HG03575 (cell line): ENCODE measurements around the gene SFI1.

Experiments used
- ATAC-seq: cut with Tn5 transposase; IDR thresholded peaks from one replicate; pipeline ENCODE4 v1.9.1; 2021; ENCODE audit not compliant: unreplicated experiment, insufficient number of reproducible peaks, low FRiP score; ENCODE audit errors: extremely low read depth

SFI1 gene

GRCh38 chr22:31626427-31627150, 130.3 kb downstream of the SFI1 start:
- ATAC-seq = no peak

- ATAC-seq = no peak
These were observed 130.9 kb downstream of the SFI1 start for GRCh38 chr22:31627223-31627731.

- no peak for ATAC-seq
These were observed 132.0 kb downstream of the SFI1 start for GRCh38 chr22:31628362-31628761.

- no peak for ATAC-seq
These were observed 132.8 kb downstream of the SFI1 start for GRCh38 chr22:31628969-31629708.

- no peak for ATAC-seq
These were observed 133.4 kb downstream of the SFI1 start for GRCh38 chr22:31629741-31630184.

GRCh38 chr22:31630331-31631329, 134.3 kb downstream of the SFI1 start:
- ATAC-seq = no peak

- ATAC-seq = no peak
These were observed 135.1 kb downstream of the SFI1 start for GRCh38 chr22:31631436-31631835.

- ATAC-seq = no peak
These were observed 139.4 kb downstream of the SFI1 start for GRCh38 chr22:31635638-31636306.

- ATAC-seq = no peak
These were observed 141.1 kb downstream of the SFI1 start for GRCh38 chr22:31637447-31637890.

GRCh38 chr22:31637891-31638618, 141.7 kb downstream of the SFI1 start:
- no peak for ATAC-seq

- ATAC-seq = no peak
These were observed 143.2 kb downstream of the SFI1 start for GRCh38 chr22:31639436-31640039.

GRCh38 chr22:31646186-31647019, 150.1 kb downstream of the SFI1 start:
- no peak for ATAC-seq

GRCh38 chr22:31647066-31647465, 150.7 kb downstream of the SFI1 start:
- ATAC-seq = no peak

GRCh38 chr22:31647523-31648320, 151.4 kb downstream of the SFI1 start:
- no peak for ATAC-seq

GRCh38 chr22:31650391-31650790, 154.1 kb downstream of the SFI1 start:
- no peak for ATAC-seq

- no peak for ATAC-seq
These were observed 155.3 kb downstream of the SFI1 start for GRCh38 chr22:31651664-31652063.
